ENCODE measurements around the gene CDC42BPA. TPM values are rescaled to one million over a fixed set of nuclear protein-coding genes. Genes with fewer than 3 reads are reported as not detected.

Gene CDC42BPA
- total and polyA plus RNA-seq, 2 of the 8 experiments (the other 6 are each of a cell fraction or from before 2014, with no cell fraction given) = 7.1 to 28.5 TPM

GRCh38 chr1:227219715-227220292, 98.5 kb downstream of the CDC42BPA start (continued):
- TF ChIP-seq CTCF (IDR thresholded peaks at IDR 0.05; ENCODE audit: control extremely low read depth in 1 of 3, insufficient read depth in 1 of 3, low read depth in 1 of 3, low read length in 3 of 3) (peak; percentile 11 to 35 (median 31); a peak in 3 of 4 replicates), ATF3 (IDR thresholded peaks at IDR 0.05; ENCODE audit: insufficient read depth, low read depth, low read length) (no peak), GTF2F1 (IDR thresholded peaks at IDR 0.05; ENCODE audit: borderline replicate concordance, low read depth, low read length) (no peak)

All from H1 (cell line).